AG10803 (cell line): ENCODE measurements around the gene PRKN.

ENCODE experiments used
- DNase-seq: peaks from one replicate; pipeline ENCODE4 v3.0.0; 2010; ENCODE audit warnings: low read depth
- H3K4me3 ChIP-seq: 2 replicates; pipeline ENCODE4 v1.5.1; 2011; ENCODE audit warnings: mild to moderate bottlenecking, low read length, control low read depth
- CTCF ChIP-seq: conservative IDR thresholded peaks from 2 replicates; pipeline ENCODE4 v1.5.1; 2011; ENCODE audit warnings: mild to moderate bottlenecking, low read length, control low read depth, inconsistent platforms

The PRKN gene

GRCh38 chr6:162173466-162173865 is 554.1 kb downstream of the PRKN start:
- no peak for DNase-seq
- no peak overlapping the region for H3K4me3 ChIP-seq
- TF ChIP-seq CTCF, result no peak

- DNase-seq, result no peak
- H3K4me3 ChIP-seq, result no peak overlapping the region
- no peak for TF ChIP-seq CTCF
Measured at GRCh38 chr6:162165479-162165878, 562.1 kb downstream of the PRKN start.

- H3K4me3 ChIP-seq, result no peak overlapping the region
- DNase-seq, result no peak
- no peak for TF ChIP-seq CTCF
Measured at GRCh38 chr6:162157167-162157870, 570.2 kb downstream of the PRKN start.

GRCh38 chr6:162156146-162156545 is 571.4 kb downstream of the PRKN start:
- no peak overlapping the region for H3K4me3 ChIP-seq
- no peak for DNase-seq

GRCh38 chr6:162154930-162155329 is 572.6 kb downstream of the PRKN start:
- no peak overlapping the region for H3K4me3 ChIP-seq
- no peak for DNase-seq
- no peak for TF ChIP-seq CTCF

More at GRCh38 chr6:162156146-162156545, 571.4 kb downstream of the PRKN start:
- TF ChIP-seq CTCF, result no peak

GRCh38 chr6:162154001-162154400 is 573.6 kb downstream of the PRKN start:
- TF ChIP-seq CTCF, result no peak
- no peak overlapping the region for H3K4me3 ChIP-seq
- no peak for DNase-seq

- no peak for DNase-seq
- TF ChIP-seq CTCF, result no peak
- no peak overlapping the region for H3K4me3 ChIP-seq
Measured at GRCh38 chr6:162153120-162153519, 574.4 kb downstream of the PRKN start.
